GM18505 (cell line): Measurements from ENCODE around the gene CNN1.

Experiments used
- ATAC-seq: cut with Tn5 transposase; IDR thresholded peaks from one replicate; pipeline ENCODE4 v1.9.1; 2021; ENCODE audit not compliant: unreplicated experiment
- POLR2A ChIP-seq: IDR thresholded peaks from 4 replicates; pipeline ENCODE4 v1.6.1; 2011; ENCODE audit warnings: borderline replicate concordance; ENCODE audit not compliant: insufficient read depth, insufficient read length; ENCODE audit errors: extremely low read depth

Gene CNN1

GRCh38 chr19:11538232-11539036 is at the start of gene CNN1:
TSS of gene CNN1 (plus strand) at chr19:11538851. CDS start at chr19:11538928, 77 bp downstream.
- no peak for TF ChIP-seq POLR2A
- no peak for ATAC-seq

- no peak for TF ChIP-seq POLR2A
- ATAC-seq: no peak
These were observed 49.3 kb upstream of the CNN1 start for GRCh38 chr19:11489378-11489777.

- TF ChIP-seq POLR2A: no peak
- ATAC-seq: no peak
These were observed 43.9 kb upstream of the CNN1 start for GRCh38 chr19:11494634-11495285.

- ATAC-seq: no peak
- TF ChIP-seq POLR2A: no peak
These were observed 43.2 kb upstream of the CNN1 start for GRCh38 chr19:11495481-11495880.

GRCh38 chr19:11495885-11496284 is 42.8 kb upstream of the CNN1 start:
- TF ChIP-seq POLR2A: no peak
- no peak for ATAC-seq

GRCh38 chr19:11496391-11497163 is 42.1 kb upstream of the CNN1 start:
- TF ChIP-seq POLR2A: no peak
- ATAC-seq: no peak

GRCh38 chr19:11499220-11499726 is 39.4 kb upstream of the CNN1 start:
- no peak for TF ChIP-seq POLR2A
- no peak for ATAC-seq

- no peak for TF ChIP-seq POLR2A
- no peak for ATAC-seq
These were observed 38.7 kb upstream of the CNN1 start for GRCh38 chr19:11499890-11500420.

- no peak for TF ChIP-seq POLR2A
- ATAC-seq: no peak
These were observed 34.1 kb upstream of the CNN1 start for GRCh38 chr19:11504502-11505031.

GRCh38 chr19:11505032-11505503 is 33.6 kb upstream of the CNN1 start:
- TF ChIP-seq POLR2A: peak; percentile 1
- ATAC-seq: peak; percentile 84

GRCh38 chr19:11505504-11506100 is 33.0 kb upstream of the CNN1 start, which contains the start of gene ZNF653:
TSS of gene ZNF653 (minus strand) at chr19:11505839. CDS start at chr19:11505786, 53 bp downstream.
- peak; percentile 58 for TF ChIP-seq POLR2A
- peak; percentile 49 for ATAC-seq

- TF ChIP-seq POLR2A: no peak
- peak; percentile 21 for ATAC-seq
These were observed 32.5 kb upstream of the CNN1 start for GRCh38 chr19:11506101-11506555.
